H1 (cell line): Measurements from ENCODE around the gene ACER3. TPM values are rescaled to one million over a fixed set of nuclear protein-coding genes. Genes with fewer than 3 reads are reported as not detected.
"Not testable (repeated sequence)": the region's sequence is repeated elsewhere in the genome, so short reads cannot be mapped to it uniquely, and the experiment has no call there.

Experiments
- CTCF ChIA-PET: fragments of 300-600 bp; sonication (Branson Sonifier 250); formaldehyde crosslinking; loops from one replicate; lab custom pipeline; 2021; ENCODE audit not compliant: partially characterized antibody; lab: Charles Lee
- POLR2A ChIA-PET: fragments of 300-600 bp; sonication (Branson Sonifier 250); formaldehyde crosslinking; loops from one replicate; lab custom pipeline; 2021; ENCODE audit warnings: inconsistent platforms; ENCODE audit not compliant: partially characterized antibody; lab: Charles Lee
- DNase-seq, 2 experiments: peaks; one replicate each; pipeline versions ENCODE4 v3.0.0 to v3.0.0-alpha.2; 2010 to 2022; ENCODE audit warnings: low spot score in 2 of 2, low read depth in 1 of 2, mixed read lengths in 1 of 2
- FAIRE-seq: peaks from 2 replicates; lab custom pipeline; 2011; peaks lifted over from hg19 to GRCh38; lab: Jason Lieb, UNC
- H2AFZ ChIP-seq: 2 replicates; pipeline ENCODE4 v1.8.1; 2012; ENCODE audit warnings: low read length, inconsistent platforms
- H2AK5ac ChIP-seq: 2 replicates; pipeline ENCODE4 v1.6.1; 2013; ENCODE audit warnings: low read depth, low read length
- H2BK120ac ChIP-seq: replicated peaks from 2 replicates; pipeline ENCODE3; 2013; ENCODE audit warnings: low read depth, low read length, inconsistent platforms
- H2BK12ac ChIP-seq: 2 replicates; pipeline ENCODE4 v1.6.1; 2013; ENCODE audit warnings: low read depth, low read length
- H2BK15ac ChIP-seq: 2 replicates; pipeline ENCODE4 v1.6.1; 2013; ENCODE audit warnings: low read length
- H2BK20ac ChIP-seq: 2 replicates; pipeline ENCODE4 v1.6.1; 2013; ENCODE audit warnings: low read length
- H2BK5ac ChIP-seq: 2 replicates; pipeline ENCODE4 v1.6.1; 2013; ENCODE audit warnings: low read depth, low read length
- H3K14ac ChIP-seq: 2 replicates; pipeline ENCODE4 v1.6.1; 2013; ENCODE audit warnings: inconsistent platforms; ENCODE audit not compliant: insufficient read length
- H3K18ac ChIP-seq: 2 replicates; pipeline ENCODE4 v1.6.1; 2013; ENCODE audit warnings: low read length; ENCODE audit errors: extremely low read depth
- H3K23ac ChIP-seq: 2 replicates; pipeline ENCODE4 v1.6.1; 2013; ENCODE audit warnings: inconsistent platforms; ENCODE audit not compliant: insufficient read length
- H3K23me2 ChIP-seq: 2 replicates; pipeline ENCODE4 v1.6.1; 2013; ENCODE audit warnings: low read depth, low read length
- H3K27ac ChIP-seq: 2 replicates; pipeline ENCODE4 v1.6.1; 2011; ENCODE audit warnings: low read depth, low read length, inconsistent platforms
- H3K27me3 ChIP-seq, 4 experiments: replicated peaks in 1 of 4; 1 replicate in 1 of 4; 2 replicates in 3 of 4; pipeline versions ENCODE4 v1.6.1 to v1.8.1; 2011 to 2013; ENCODE audit warnings: low read length in 3 of 4, mild to moderate bottlenecking in 3 of 4, inconsistent platforms in 2 of 4, mixed read lengths in 2 of 4, moderate library complexity in 1 of 4; ENCODE audit not compliant: control insufficient read depth in 3 of 4, insufficient read depth in 3 of 4; ENCODE audit errors: extremely low read depth in 1 of 4
- H3K36me3 ChIP-seq, 4 experiments: 2 replicates each; pipeline versions ENCODE4 v1.6.1 to v1.8.1; 2011 to 2013; ENCODE audit warnings: mild to moderate bottlenecking in 4 of 4, low read length in 3 of 4, moderate library complexity in 2 of 4, control low read depth in 1 of 4, inconsistent platforms in 1 of 4; ENCODE audit not compliant: insufficient read depth in 4 of 4, control insufficient read depth in 2 of 4
- H3K4ac ChIP-seq: replicated peaks from 2 replicates; pipeline ENCODE3; 2013; ENCODE audit warnings: low read length, low read depth, mixed read lengths, inconsistent platforms; ENCODE audit not compliant: insufficient read length
- H3K4me1 ChIP-seq, 4 experiments: replicated peaks in 1 of 4; 1 replicate in 1 of 4; 2 replicates in 3 of 4; pipeline versions ENCODE4 v1.6.1 to v1.8.1; 2011 to 2013; ENCODE audit warnings: low read length in 3 of 4, inconsistent platforms in 2 of 4, mixed read lengths in 1 of 4; ENCODE audit not compliant: insufficient read depth in 4 of 4, control insufficient read depth in 3 of 4
- H3K4me2 ChIP-seq, 2 experiments: 2 replicates each; pipeline versions ENCODE4 v1.6.1 to v1.8.1; 2011 to 2013; ENCODE audit warnings: low read depth in 2 of 2, low read length in 2 of 2, control low read depth in 1 of 2, inconsistent platforms in 1 of 2, mild to moderate bottlenecking in 1 of 2; ENCODE audit not compliant: insufficient read depth in 1 of 2
- H3K4me3 ChIP-seq, 4 experiments: fragments of 200-600, 300-600 bp in 1 of 4; sonication (generic), shearing (Covaris generic), sonication (Bioruptor Twin) in 1 of 4; 2 replicates each; pipeline versions ENCODE4 v1.5.1 to v1.8.1; 2011 to 2016; ENCODE audit warnings: low read length in 4 of 4, low read depth in 3 of 4, control low read depth in 2 of 4, inconsistent platforms in 2 of 4, mild to moderate bottlenecking in 2 of 4, mixed read lengths in 1 of 4, moderate library complexity in 1 of 4; ENCODE audit not compliant: insufficient read depth in 2 of 4; ENCODE audit errors: extremely low read depth in 1 of 4
- H3K56ac ChIP-seq: replicated peaks from 2 replicates; pipeline ENCODE3; 2013; ENCODE audit warnings: low read depth, mild to moderate bottlenecking, mixed read lengths, low read length, inconsistent platforms; ENCODE audit not compliant: insufficient read length
- H3K79me1 ChIP-seq: 2 replicates; pipeline ENCODE4 v1.6.1; 2013; ENCODE audit warnings: low read depth, low read length, control low read depth
- H3K79me2 ChIP-seq, 2 experiments: 2 replicates each; pipeline versions ENCODE4 v1.6.1 to v1.8.1; 2012 to 2013; ENCODE audit warnings: low read length in 2 of 2, mild to moderate bottlenecking in 2 of 2, inconsistent platforms in 1 of 2; ENCODE audit not compliant: insufficient read depth in 2 of 2, control insufficient read depth in 1 of 2
- H3K9ac ChIP-seq, 4 experiments: replicated peaks in 1 of 4; 1 replicate in 1 of 4; 2 replicates in 3 of 4; pipeline versions ENCODE4 v1.6.1 to v1.8.1; 2011 to 2013; ENCODE audit warnings: low read depth in 3 of 4, low read length in 3 of 4, control low read depth in 2 of 4, mild to moderate bottlenecking in 2 of 4, moderate library complexity in 2 of 4, inconsistent platforms in 1 of 4; ENCODE audit errors: extremely low read depth in 1 of 4
- H3K9me3 ChIP-seq, 2 experiments: 2 replicates each; pipeline versions ENCODE4 v1.6.1 to v1.8.1; 2012 to 2013; ENCODE audit warnings: mild to moderate bottlenecking in 2 of 2, moderate library complexity in 2 of 2, control low read depth in 1 of 2, inconsistent platforms in 1 of 2, low read depth in 1 of 2, low read length in 1 of 2, mixed read lengths in 1 of 2; ENCODE audit not compliant: insufficient read depth in 2 of 2
- H4K20me1 ChIP-seq, 2 experiments: replicated peaks in 1 of 2; 2 replicates each; pipeline versions ENCODE3 to v1.8.1; 2011 to 2013; ENCODE audit warnings: inconsistent platforms in 2 of 2, low read length in 2 of 2, mild to moderate bottlenecking in 1 of 2; ENCODE audit not compliant: insufficient read depth in 2 of 2, control insufficient read depth in 1 of 2
- H4K5ac ChIP-seq: 2 replicates; pipeline ENCODE4 v1.6.1; 2013; ENCODE audit warnings: low read length, low read depth, mixed read lengths, inconsistent platforms; ENCODE audit not compliant: insufficient read length
- H4K8ac ChIP-seq: 2 replicates; pipeline ENCODE4 v1.8.0; 2013; ENCODE audit warnings: mild to moderate bottlenecking, moderate library complexity, low read length, inconsistent platforms; ENCODE audit not compliant: insufficient read depth; ENCODE audit errors: extremely low read depth
- H4K91ac ChIP-seq: replicated peaks from 2 replicates; pipeline ENCODE3; 2013; ENCODE audit warnings: low read length, mixed read lengths, inconsistent platforms; ENCODE audit not compliant: insufficient read length
- WGBS, 2 experiments: shearing (Covaris generic) in 1 of 2; methylation state at CpG; one replicate each; pipeline versions ENCODE4 v1.1.6 to v1.1.7; 2013 to 2015; ENCODE audit warnings: low lambda C conversion rate in 2 of 2, mixed read lengths in 2 of 2, inconsistent platforms in 1 of 2, low coverage in 1 of 2, missing lambda C conversion rate in 1 of 2; ENCODE audit not compliant: insufficient replicate concordance in 2 of 2, insufficient coverage in 1 of 2, insufficient read length in 1 of 2; ENCODE audit errors: extremely low coverage in 1 of 2, missing lambda C conversion rate in 1 of 2; 5-methylcytosine and 5-hydroxymethylcytosine counted together
- polyA plus RNA-seq, 7 experiments: library from polyadenylated mRNA; depleted of rRNA in 3 of 7; stranded (reverse) in 5 of 7; unstranded in 2 of 7; fragments of >200 nt in 5 of 7; fragments of 200-250 nt in 2 of 7; gene quantifications; 1 replicate in 5 of 7; 2 replicates in 1 of 7; 4 replicates in 1 of 7; pipeline versions ENCODE4 v1.2.1 to v1.2.3, GENCODE V29; 2011 to 2013; ENCODE audit warnings: missing spikeins in 2 of 7, mixed read lengths in 2 of 7
- total RNA-seq: library from RNA; stranded (reverse); fragmentation: NEBNext Ultra II Directional; extraction: Animal tissue kit (Norgen Biotek cat#: 25700); gene quantifications from 2 replicates; pipeline ENCODE4 v1.2.1, GENCODE V29; 2021

Gene ACER3
- total and polyA plus RNA-seq, 2 of the 8 experiments (the other 6 are each of a cell fraction or from before 2014, with no cell fraction given) = 5.7 to 16.2 TPM

GRCh38 chr11:76821396-76821795, 39.3 kb upstream of the ACER3 start:
- CTCF ChIA-PET, H2BK15ac ChIP-seq, H3K36me3 ChIP-seq, H4K5ac ChIP-seq, POLR2A ChIA-PET, H3K18ac ChIP-seq, H3K79me2 ChIP-seq, H2BK12ac ChIP-seq, H3K4me2 ChIP-seq, H4K8ac ChIP-seq, H2BK20ac ChIP-seq, H2BK120ac ChIP-seq, H3K23me2 ChIP-seq, H3K23ac ChIP-seq, H3K56ac ChIP-seq, H3K4me3 ChIP-seq, H2BK5ac ChIP-seq, H3K27ac ChIP-seq, H3K27me3 ChIP-seq, H2AFZ ChIP-seq, FAIRE-seq, H4K91ac ChIP-seq, H3K4me1 ChIP-seq, H3K14ac ChIP-seq, H4K20me1 ChIP-seq, H3K79me1 ChIP-seq, H3K4ac ChIP-seq, H2AK5ac ChIP-seq, H3K9ac ChIP-seq: not testable (repeated sequence)
- DNase-seq = peak in 1 of 2 experiments; percentile 27
- peaks cover 11 to 20% of the 10 kb centered on the region in 2 experiments; a peak in 3 of 4 replicates for H3K9me3 ChIP-seq
- WGBS, 2 experiments = 91% methylated on average over 7 of the region's 29 CpGs; no CpG with 5 or more reads in 1 of the 2 experiments
